ENCODE data around the gene RXFP3.

Gene RXFP3

DNA sequence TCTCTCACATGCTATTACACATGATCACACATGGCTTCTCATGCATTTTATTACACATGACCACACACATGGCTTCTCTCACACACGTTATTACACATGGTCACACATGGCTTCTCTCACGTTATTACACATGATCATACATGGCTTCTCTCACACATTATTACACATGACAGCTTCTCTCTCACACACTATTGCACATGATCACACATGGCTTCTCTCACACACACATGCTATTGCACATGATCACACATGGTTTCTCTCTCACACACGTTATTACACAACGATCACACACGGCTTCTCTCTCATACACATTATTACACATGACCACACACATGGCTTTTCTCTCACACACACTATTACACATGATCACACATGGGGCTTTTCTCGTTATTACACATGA, 49.3 kb downstream of the RXFP3 start:
- TF ChIP-seq CTCF (IDR thresholded peaks at IDR 0.05; ENCODE audit: low read depth, low read length), result no peak

More for the DNA sequence above, 49.3 kb downstream of the RXFP3 start:
- H3K4me3 ChIP-seq (ENCODE audit: low read depth, low read length), result no peak overlapping the region
- DNase-seq (ENCODE audit: low read depth, low spot score), result no peak
- in situ Hi-C loops (cut with HindIII; ENCODE audit: low sequenced_read_pairs), result no loop called here
